ENCODE measurements around the gene SUGT1.

DNA sequence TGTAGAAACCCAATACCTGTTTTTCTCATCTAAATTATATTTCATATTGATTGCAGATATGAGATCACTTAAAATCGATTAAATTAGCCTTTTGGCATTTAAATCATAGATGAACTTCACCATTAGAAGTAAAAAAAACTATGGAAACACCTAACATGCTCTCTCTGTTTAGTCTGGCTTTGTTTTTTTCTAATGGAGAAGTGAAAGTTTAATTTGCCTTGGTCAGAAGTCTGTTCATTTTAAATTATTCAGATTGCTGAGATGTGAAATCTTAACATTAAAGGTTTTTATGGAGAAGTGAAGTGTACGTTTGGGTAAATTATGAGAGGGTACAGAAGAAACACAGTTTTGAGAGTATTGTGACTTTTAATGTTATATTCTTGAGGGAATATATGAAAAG is 6.7 kb downstream of the SUGT1 start:
- TF ChIP-seq, protein P1, sequence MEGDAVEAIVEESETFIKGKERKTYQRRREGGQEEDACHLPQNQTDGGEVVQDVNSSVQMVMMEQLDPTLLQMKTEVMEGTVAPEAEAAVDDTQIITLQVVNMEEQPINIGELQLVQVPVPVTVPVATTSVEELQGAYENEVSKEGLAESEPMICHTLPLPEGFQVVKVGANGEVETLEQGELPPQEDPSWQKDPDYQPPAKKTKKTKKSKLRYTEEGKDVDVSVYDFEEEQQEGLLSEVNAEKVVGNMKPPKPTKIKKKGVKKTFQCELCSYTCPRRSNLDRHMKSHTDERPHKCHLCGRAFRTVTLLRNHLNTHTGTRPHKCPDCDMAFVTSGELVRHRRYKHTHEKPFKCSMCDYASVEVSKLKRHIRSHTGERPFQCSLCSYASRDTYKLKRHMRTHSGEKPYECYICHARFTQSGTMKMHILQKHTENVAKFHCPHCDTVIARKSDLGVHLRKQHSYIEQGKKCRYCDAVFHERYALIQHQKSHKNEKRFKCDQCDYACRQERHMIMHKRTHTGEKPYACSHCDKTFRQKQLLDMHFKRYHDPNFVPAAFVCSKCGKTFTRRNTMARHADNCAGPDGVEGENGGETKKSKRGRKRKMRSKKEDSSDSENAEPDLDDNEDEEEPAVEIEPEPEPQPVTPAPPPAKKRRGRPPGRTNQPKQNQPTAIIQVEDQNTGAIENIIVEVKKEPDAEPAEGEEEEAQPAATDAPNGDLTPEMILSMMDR (IDR thresholded peaks at IDR 0.05; ENCODE audit: low read length), result no peak
- TF ChIP-seq EZH2 (IDR thresholded peaks at IDR 0.05; ENCODE audit: borderline replicate concordance, low read length), result no peak
